ENCODE measurements around the gene CDCP1. TPM values are rescaled to one million over a fixed set of nuclear protein-coding genes. Genes with fewer than 3 reads are reported as not detected.

Gene CDCP1
- total RNA-seq, 2 experiments from 2014 or later = 1.7 to 1.8 TPM

DNA sequence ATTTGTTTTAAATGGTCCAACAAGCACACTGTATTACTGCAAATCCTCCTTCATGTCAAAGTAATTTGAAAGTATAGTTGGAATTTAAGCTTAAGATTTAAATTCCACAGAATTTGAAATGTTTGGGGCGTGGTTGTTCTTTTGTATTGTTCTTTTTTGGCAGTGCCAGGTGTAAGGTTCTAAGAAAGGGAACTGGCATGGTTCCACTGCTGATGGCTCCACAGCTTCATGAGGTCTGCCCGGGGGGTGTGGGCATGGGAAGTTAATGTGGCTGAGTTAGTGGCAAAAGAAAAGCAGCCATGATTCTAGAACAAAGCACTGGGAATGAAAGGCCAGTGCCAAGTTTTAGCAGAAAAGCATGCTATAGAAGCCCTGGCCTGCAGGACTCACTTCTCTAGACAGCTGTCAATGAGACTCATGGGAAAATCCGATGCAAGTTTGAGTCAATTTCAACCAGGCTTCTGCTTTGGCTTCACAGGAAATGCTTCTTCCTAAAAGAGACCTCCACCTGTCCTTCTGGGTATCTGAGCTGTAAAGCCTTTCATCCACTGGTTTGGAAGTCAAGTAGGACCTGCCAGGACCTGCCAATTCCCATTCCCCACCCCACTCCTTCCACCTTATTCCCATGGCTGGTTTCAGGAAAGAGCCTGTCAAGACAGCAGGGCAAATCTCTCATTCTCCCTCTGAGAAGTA lies 18.9 kb downstream of the CDCP1 start:
- H3K4me3 Mint-ChIP-seq = no peak overlapping the region
- ChIA-PET CTCF (no interaction called here), POLR2A (no interaction called here)
- Histone ChIP-seq H3K4me1 (ENCODE audit: insufficient read depth, low read length) (no peaks in the 10 kb centered on the region), H3K4me3 (ENCODE audit: low read length) (no peak overlapping the region), H3K27me3 (ENCODE audit: control insufficient read depth in 1 of 2, insufficient read depth in 2 of 2, low read length in 2 of 2) (no peaks in the 10 kb centered on the region), H3K36me3 (ENCODE audit: insufficient read depth, low read length) (no peaks in the 10 kb centered on the region), H3K9me3 (ENCODE audit: control insufficient read depth in 1 of 2, insufficient read depth in 1 of 2, low read length in 2 of 2) (no peaks in the 10 kb centered on the region), H3K27ac (ENCODE audit: low read depth in 1 of 2, low read length in 2 of 2) (no peak overlapping the region)
- DNase-seq (no peak), ATAC-seq (ENCODE audit: poor library complexity) (no peak)
- H3K27me3 Mint-ChIP-seq = no peaks in the 10 kb centered on the region
- no peaks in the 10 kb centered on the region for H3K9me3 Mint-ChIP-seq
- no peaks in the 10 kb centered on the region for H3K36me3 Mint-ChIP-seq (ENCODE audit: low read depth)
- peaks cover 11% of the 10 kb centered on the region for H3K4me1 Mint-ChIP-seq (ENCODE audit: low read depth)
- TF ChIP-seq, protein P1, sequence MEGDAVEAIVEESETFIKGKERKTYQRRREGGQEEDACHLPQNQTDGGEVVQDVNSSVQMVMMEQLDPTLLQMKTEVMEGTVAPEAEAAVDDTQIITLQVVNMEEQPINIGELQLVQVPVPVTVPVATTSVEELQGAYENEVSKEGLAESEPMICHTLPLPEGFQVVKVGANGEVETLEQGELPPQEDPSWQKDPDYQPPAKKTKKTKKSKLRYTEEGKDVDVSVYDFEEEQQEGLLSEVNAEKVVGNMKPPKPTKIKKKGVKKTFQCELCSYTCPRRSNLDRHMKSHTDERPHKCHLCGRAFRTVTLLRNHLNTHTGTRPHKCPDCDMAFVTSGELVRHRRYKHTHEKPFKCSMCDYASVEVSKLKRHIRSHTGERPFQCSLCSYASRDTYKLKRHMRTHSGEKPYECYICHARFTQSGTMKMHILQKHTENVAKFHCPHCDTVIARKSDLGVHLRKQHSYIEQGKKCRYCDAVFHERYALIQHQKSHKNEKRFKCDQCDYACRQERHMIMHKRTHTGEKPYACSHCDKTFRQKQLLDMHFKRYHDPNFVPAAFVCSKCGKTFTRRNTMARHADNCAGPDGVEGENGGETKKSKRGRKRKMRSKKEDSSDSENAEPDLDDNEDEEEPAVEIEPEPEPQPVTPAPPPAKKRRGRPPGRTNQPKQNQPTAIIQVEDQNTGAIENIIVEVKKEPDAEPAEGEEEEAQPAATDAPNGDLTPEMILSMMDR (IDR thresholded peaks at IDR 0.05) = no peak
- H3K27ac Mint-ChIP-seq = no peak overlapping the region
- intact Hi-C loops (cut with DNase I, micrococcal nuclease) = no loop called here

DNA sequence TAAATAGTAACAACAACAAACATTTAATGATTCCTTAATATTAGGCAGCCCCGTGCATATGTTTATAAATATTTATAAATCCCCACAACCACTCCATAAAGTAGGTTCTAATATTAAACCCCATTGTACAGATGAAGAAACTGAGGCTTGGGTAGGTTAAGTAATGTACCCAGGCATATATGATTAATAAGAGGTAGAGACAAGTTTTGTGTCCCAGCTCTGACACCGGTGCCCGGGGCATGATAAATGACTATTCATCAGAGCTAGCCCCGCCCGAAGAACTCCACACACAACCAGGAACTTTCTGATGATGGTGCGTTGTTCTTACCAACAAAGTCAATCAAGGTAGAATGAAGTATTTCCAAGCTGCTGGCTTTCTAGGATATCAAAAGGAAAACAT lies 19.4 kb downstream of the CDCP1 start:
- no peaks in the 10 kb centered on the region for H3K36me3 ChIP-seq (ENCODE audit: insufficient read depth, low read length)
- no peaks in the 10 kb centered on the region for H3K4me1 ChIP-seq (ENCODE audit: insufficient read depth, low read length)
- no peak overlapping the region for H3K4me3 ChIP-seq (ENCODE audit: low read length)
- H3K9me3 ChIP-seq (ENCODE audit: control insufficient read depth in 1 of 2, insufficient read depth in 1 of 2, low read length in 2 of 2) = no peaks in the 10 kb centered on the region
- Mint-ChIP-seq H3K27me3 (no peaks in the 10 kb centered on the region), H3K9me3 (no peaks in the 10 kb centered on the region), H3K4me1 (ENCODE audit: low read depth) (peaks cover 11% of the 10 kb centered on the region), H3K36me3 (ENCODE audit: low read depth) (no peaks in the 10 kb centered on the region), H3K4me3 (no peak overlapping the region), H3K27ac (no peak overlapping the region)
- H3K27me3 ChIP-seq (ENCODE audit: control insufficient read depth in 1 of 2, insufficient read depth in 2 of 2, low read length in 2 of 2) = no peaks in the 10 kb centered on the region
- ATAC-seq (ENCODE audit: poor library complexity) = no peak
- TF ChIP-seq, protein P1 (IDR thresholded peaks at IDR 0.05) = no peak
- ChIA-PET POLR2A (no interaction called here), CTCF (no interaction called here)
- intact Hi-C loops (cut with DNase I, micrococcal nuclease) = no loop called here
- H3K27ac ChIP-seq (ENCODE audit: low read depth in 1 of 2, low read length in 2 of 2) = no peak overlapping the region
- DNase-seq = no peak

DNA sequence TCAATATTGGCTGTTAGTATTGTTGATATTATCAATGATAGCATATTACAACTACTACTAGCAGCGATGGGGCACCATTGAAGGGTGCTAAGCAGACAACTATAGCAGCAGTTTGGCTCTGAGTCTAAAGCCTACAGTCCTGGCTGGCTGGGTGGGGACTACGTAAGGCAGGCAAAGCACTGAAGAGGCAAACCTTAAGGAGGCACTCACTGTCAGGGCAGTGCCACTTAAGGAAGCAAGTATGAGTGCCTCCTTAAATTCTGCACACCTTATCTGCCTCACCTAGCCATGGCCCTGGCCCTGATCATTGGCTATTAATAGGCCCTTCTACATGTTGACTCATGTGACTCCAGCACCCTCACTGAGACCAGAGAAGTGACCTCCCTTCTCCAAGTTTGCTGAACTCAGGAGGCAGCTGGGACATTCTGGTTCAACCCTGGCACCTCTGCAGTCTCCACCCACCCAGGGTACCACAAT lies 20.6 kb downstream of the CDCP1 start:
- Mint-ChIP-seq H3K27me3 (no peaks in the 10 kb centered on the region), H3K27ac (no peak overlapping the region), H3K9me3 (no peaks in the 10 kb centered on the region), H3K36me3 (ENCODE audit: low read depth) (no peaks in the 10 kb centered on the region), H3K4me1 (ENCODE audit: low read depth) (peaks cover 15% of the 10 kb centered on the region), H3K4me3 (no peak overlapping the region)
- Histone ChIP-seq H3K27me3 (ENCODE audit: control insufficient read depth in 1 of 2, insufficient read depth in 2 of 2, low read length in 2 of 2) (no peaks in the 10 kb centered on the region), H3K36me3 (ENCODE audit: insufficient read depth, low read length) (no peaks in the 10 kb centered on the region), H3K27ac (ENCODE audit: low read depth in 1 of 2, low read length in 2 of 2) (no peak overlapping the region), H3K4me1 (ENCODE audit: insufficient read depth, low read length) (no peaks in the 10 kb centered on the region), H3K4me3 (ENCODE audit: low read length) (no peak overlapping the region), H3K9me3 (ENCODE audit: control insufficient read depth in 1 of 2, insufficient read depth in 1 of 2, low read length in 2 of 2) (no peaks in the 10 kb centered on the region)
- intact Hi-C loops (cut with DNase I, micrococcal nuclease) = no loop called here
- POLR2A ChIA-PET = no interaction called here
- ATAC-seq (ENCODE audit: poor library complexity) = no peak
- TF ChIP-seq, protein P1 (IDR thresholded peaks at IDR 0.05) = no peak
- CTCF ChIA-PET = no interaction called here
- no peak for DNase-seq
